ENCODE data around the gene MME.

DNA sequence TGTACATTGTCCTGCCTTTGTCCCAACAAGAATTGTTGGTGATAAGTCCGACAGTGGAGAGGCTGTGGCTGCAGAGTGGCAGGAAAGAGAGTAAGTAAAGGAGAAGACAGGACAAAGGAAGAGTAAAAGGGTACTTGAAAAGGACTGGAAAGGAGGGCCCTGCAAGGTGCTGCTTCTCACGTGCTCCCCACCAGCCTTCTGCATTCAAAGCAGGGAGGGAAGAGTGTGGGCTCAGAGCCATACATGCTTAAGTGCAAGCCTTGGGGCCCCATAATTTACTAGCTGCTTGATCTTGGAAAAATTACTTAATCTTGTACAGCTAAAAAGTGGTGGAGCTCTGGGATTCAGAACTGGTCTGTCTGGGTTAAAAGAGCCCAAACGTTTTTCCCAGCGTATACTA is 29.9 kb downstream of the MME start:
- TF ChIP-seq, protein P1, sequence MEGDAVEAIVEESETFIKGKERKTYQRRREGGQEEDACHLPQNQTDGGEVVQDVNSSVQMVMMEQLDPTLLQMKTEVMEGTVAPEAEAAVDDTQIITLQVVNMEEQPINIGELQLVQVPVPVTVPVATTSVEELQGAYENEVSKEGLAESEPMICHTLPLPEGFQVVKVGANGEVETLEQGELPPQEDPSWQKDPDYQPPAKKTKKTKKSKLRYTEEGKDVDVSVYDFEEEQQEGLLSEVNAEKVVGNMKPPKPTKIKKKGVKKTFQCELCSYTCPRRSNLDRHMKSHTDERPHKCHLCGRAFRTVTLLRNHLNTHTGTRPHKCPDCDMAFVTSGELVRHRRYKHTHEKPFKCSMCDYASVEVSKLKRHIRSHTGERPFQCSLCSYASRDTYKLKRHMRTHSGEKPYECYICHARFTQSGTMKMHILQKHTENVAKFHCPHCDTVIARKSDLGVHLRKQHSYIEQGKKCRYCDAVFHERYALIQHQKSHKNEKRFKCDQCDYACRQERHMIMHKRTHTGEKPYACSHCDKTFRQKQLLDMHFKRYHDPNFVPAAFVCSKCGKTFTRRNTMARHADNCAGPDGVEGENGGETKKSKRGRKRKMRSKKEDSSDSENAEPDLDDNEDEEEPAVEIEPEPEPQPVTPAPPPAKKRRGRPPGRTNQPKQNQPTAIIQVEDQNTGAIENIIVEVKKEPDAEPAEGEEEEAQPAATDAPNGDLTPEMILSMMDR (IDR thresholded peaks at IDR 0.05) = no peak
- TF ChIP-seq POLR2A (IDR thresholded peaks at IDR 0.05) (no peak), POLR2AphosphoS5 (IDR thresholded peaks at IDR 0.05) (no peak)

Measured in prostate gland (tissue), 2 donors.